ENCODE results near the gene DNAJC13.
A peak's percentile ranks its signal among the peaks of the same experiment; 100 is the strongest.

- TF ChIP-seq, protein P1, sequence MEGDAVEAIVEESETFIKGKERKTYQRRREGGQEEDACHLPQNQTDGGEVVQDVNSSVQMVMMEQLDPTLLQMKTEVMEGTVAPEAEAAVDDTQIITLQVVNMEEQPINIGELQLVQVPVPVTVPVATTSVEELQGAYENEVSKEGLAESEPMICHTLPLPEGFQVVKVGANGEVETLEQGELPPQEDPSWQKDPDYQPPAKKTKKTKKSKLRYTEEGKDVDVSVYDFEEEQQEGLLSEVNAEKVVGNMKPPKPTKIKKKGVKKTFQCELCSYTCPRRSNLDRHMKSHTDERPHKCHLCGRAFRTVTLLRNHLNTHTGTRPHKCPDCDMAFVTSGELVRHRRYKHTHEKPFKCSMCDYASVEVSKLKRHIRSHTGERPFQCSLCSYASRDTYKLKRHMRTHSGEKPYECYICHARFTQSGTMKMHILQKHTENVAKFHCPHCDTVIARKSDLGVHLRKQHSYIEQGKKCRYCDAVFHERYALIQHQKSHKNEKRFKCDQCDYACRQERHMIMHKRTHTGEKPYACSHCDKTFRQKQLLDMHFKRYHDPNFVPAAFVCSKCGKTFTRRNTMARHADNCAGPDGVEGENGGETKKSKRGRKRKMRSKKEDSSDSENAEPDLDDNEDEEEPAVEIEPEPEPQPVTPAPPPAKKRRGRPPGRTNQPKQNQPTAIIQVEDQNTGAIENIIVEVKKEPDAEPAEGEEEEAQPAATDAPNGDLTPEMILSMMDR (IDR thresholded peaks at IDR 0.05; ENCODE audit: low read length) = peak; percentile 84
- TF ChIP-seq EZH2 (IDR thresholded peaks at IDR 0.05; ENCODE audit: borderline replicate concordance, low read length) = no peak
Measured at GRCh38 chr3:132535575-132536441, 118.5 kb downstream of the DNAJC13 start.
